Measurements from ENCODE around the gene NUP58. TPM values are rescaled to one million over a fixed set of nuclear protein-coding genes. Genes with fewer than 3 reads are reported as not detected.

NUP58 gene
- total and polyA plus RNA-seq, 10 of the 15 experiments (the other 5 are each of a cell fraction or from before 2014, with no cell fraction given) = 12.1 to 78.0 (median 48.9) TPM

GRCh38 chr13:25345576-25345975 lies 44.2 kb downstream of the NUP58 start:
- DNase-seq (ENCODE audit: low read depth, low spot score) = no peak
- no peaks in the 10 kb centered on the region for H3K79me2 ChIP-seq (ENCODE audit: control insufficient read depth, insufficient read depth, low read length)
- no peak for TF ChIP-seq SUZ12 (IDR thresholded peaks at IDR 0.05; ENCODE audit: unreplicated experiment)
- no peak for TF ChIP-seq JUND (IDR thresholded peaks at IDR 0.05; ENCODE audit: low read depth, low read length)
- TF ChIP-seq BRCA1 (IDR thresholded peaks at IDR 0.05; ENCODE audit: low read depth, low read length) = no peak
- no peak for TF ChIP-seq CREM (IDR thresholded peaks at IDR 0.05; ENCODE audit: low read depth)
- TF ChIP-seq ZNF217 (IDR thresholded peaks at IDR 0.05) = no peak
- no peak for TF ChIP-seq GATAD2B (conservative IDR thresholded peaks at IDR 0.05; ENCODE audit: low read depth)
- TF ChIP-seq E2F4 (IDR thresholded peaks at IDR 0.05; ENCODE audit: low read depth, low read length) = no peak
- no peak for TF ChIP-seq CBX5 (IDR thresholded peaks at IDR 0.05; ENCODE audit: low read depth)
- no peak for TF ChIP-seq RBBP5 (conservative IDR thresholded peaks at IDR 0.05)
- no peak for TF ChIP-seq NKRF (conservative IDR thresholded peaks at IDR 0.05)
- no peak for TF ChIP-seq ZNF622 (IDR thresholded peaks at IDR 0.05)
- H3K27me3 ChIP-seq (replicated peaks in 1 of 2; ENCODE audit: control insufficient read depth in 2 of 2, insufficient read depth in 2 of 2, low read length in 1 of 2) = no peaks in the 10 kb centered on the region
- CTCF ChIA-PET = no interaction called here
- no peaks in the 10 kb centered on the region; a peak in 2 of 4 replicates for H3K36me3 ChIP-seq (ENCODE audit: control insufficient read depth in 2 of 2, insufficient read depth in 2 of 2, low read length in 1 of 2)
- POLR2A ChIA-PET = no interaction called here
- no peak overlapping the region for H3K4me2 ChIP-seq (ENCODE audit: control insufficient read depth, insufficient read depth)
- H3K9me3 ChIP-seq (replicated peaks; ENCODE audit: control insufficient read depth, insufficient read depth, low read length) = no peaks in the 10 kb centered on the region
- no peak overlapping the region for H2AFZ ChIP-seq (ENCODE audit: control insufficient read depth, low read depth, low read length)
- no peaks in the 10 kb centered on the region for H3K4me1 ChIP-seq (ENCODE audit: control insufficient read depth, insufficient read depth, low read length)
- H3K9ac ChIP-seq (ENCODE audit: control insufficient read depth, insufficient read depth, low read length) = no peak overlapping the region
- BruUV-seq (replicated peaks) = no TSS peak
- no peak for ATAC-seq
- no peak overlapping the region for H3K4me3 ChIP-seq
- H3K27ac ChIP-seq (ENCODE audit: control insufficient read depth, insufficient read depth) = no peak overlapping the region
- RAD21 ChIA-PET (ENCODE audit: unreplicated experiment) = no interaction called here
- intact Hi-C loops (cut with micrococcal nuclease; ENCODE audit: unreplicated experiment) (no loop called here), in situ Hi-C loops (cut with MboI) (no loop called here)
- no peaks in the 10 kb centered on the region for H4K20me1 ChIP-seq (ENCODE audit: control insufficient read depth, insufficient read depth)
- SMC1A ChIA-PET (ENCODE audit: uncharacterized antibody, unreplicated experiment) = no interaction called here
- no peak for FAIRE-seq
- WGBS (ENCODE audit: insufficient coverage, insufficient replicate concordance, low lambda C conversion rate, missing lambda C conversion rate) = 93% methylated on average over 2 of the region's 2 CpGs

All from GM12878 (cell line).